SK-N-SH (cell line): ENCODE results near the gene BBOX1. TPM values are rescaled to one million over a fixed set of nuclear protein-coding genes. Genes with fewer than 3 reads are reported as not detected.

Experiments
- CTCF ChIA-PET: fragments of 300-600, 350-600 bp; formaldehyde crosslinking; extraction: SDS; loops from one replicate; lab custom pipeline; 2021; lab: Yijun Ruan, JAX
- POLR2A ChIA-PET: fragments of 350-600 bp; sonication (Branson Sonifier 250); formaldehyde crosslinking; extraction: SDS; loops from one replicate; lab custom pipeline; 2020; ENCODE audit warnings: antibody characterized with exemption, inconsistent platforms; lab: Yijun Ruan, JAX
- DNase-seq: peaks from one replicate; pipeline ENCODE4 v3.0.0; 2012
- H2AFZ ChIP-seq: fragments of 200-600 bp; sonication (generic); 2 replicates; pipeline ENCODE4 v1.8.1; 2016; ENCODE audit warnings: antibody characterized with exemption, mild to moderate bottlenecking, low read depth
- H3F3A ChIP-seq: fragments of 200-600 bp; sonication (generic); replicated peaks from 2 replicates; pipeline ENCODE3; 2016; ENCODE audit warnings: antibody characterized with exemption, mild to moderate bottlenecking; ENCODE audit not compliant: insufficient read depth
- H3K27ac ChIP-seq, 2 experiments: fragments of 200-500 bp in 1 of 2; fragments of 200-600 bp in 1 of 2; sonication (Bioruptor generic) in 1 of 2; sonication (generic), shearing (Covaris generic) in 1 of 2; 2 replicates each; pipeline versions ENCODE4 v1.5.1 to v1.6.1; 2014 to 2016; ENCODE audit warnings: low read depth in 2 of 2, inconsistent platforms in 1 of 2, low read length in 1 of 2, mild to moderate bottlenecking in 1 of 2, mixed read lengths in 1 of 2
- H3K27me3 ChIP-seq: fragments of 200-600 bp; sonication (generic), shearing (Covaris generic); 2 replicates; pipeline ENCODE4 v1.6.1; 2016; ENCODE audit warnings: mixed run types; ENCODE audit not compliant: insufficient read depth
- H3K36me3 ChIP-seq, 2 experiments: fragments of 200-500 bp in 1 of 2; fragments of 200-600 bp in 1 of 2; sonication (Bioruptor generic) in 1 of 2; sonication (generic) in 1 of 2; replicated peaks in 1 of 2; 2 replicates each; pipeline versions ENCODE3 to v1.5.1; 2014 to 2016; ENCODE audit warnings: low read length in 1 of 2, mild to moderate bottlenecking in 1 of 2; ENCODE audit not compliant: insufficient read depth in 2 of 2, control insufficient read depth in 1 of 2
- H3K4me1 ChIP-seq, 2 experiments: fragments of 200-500 bp in 1 of 2; fragments of 200-600 bp in 1 of 2; sonication (Bioruptor generic) in 1 of 2; sonication (generic), shearing (Covaris generic) in 1 of 2; 2 replicates each; pipeline versions ENCODE4 v1.5.1 to v1.6.1; 2014 to 2016; ENCODE audit warnings: low read depth in 1 of 2, low read length in 1 of 2, mixed run types in 1 of 2; ENCODE audit not compliant: insufficient read depth in 2 of 2, control insufficient read depth in 1 of 2
- H3K4me2 ChIP-seq: fragments of 200-600 bp; sonication (generic), shearing (Covaris generic); 2 replicates; pipeline ENCODE4 v1.6.1; 2017; ENCODE audit warnings: mixed run types
- H3K4me3 ChIP-seq, 2 experiments: fragments of 200-500 bp in 1 of 2; fragments of 200-600 bp in 1 of 2; sonication (Bioruptor generic) in 1 of 2; sonication (generic), shearing (Covaris generic) in 1 of 2; 2 replicates each; pipeline versions ENCODE4 v1.5.1 to v1.8.1; 2014 to 2016; ENCODE audit warnings: low read depth in 2 of 2, inconsistent platforms in 1 of 2, low read length in 1 of 2, mild to moderate bottlenecking in 1 of 2, mixed read lengths in 1 of 2, moderate library complexity in 1 of 2
- H3K79me2 ChIP-seq: fragments of 200-600 bp; sonication (generic); 2 replicates; pipeline ENCODE4 v1.8.1; 2017; ENCODE audit warnings: mild to moderate bottlenecking; ENCODE audit not compliant: insufficient read depth
- H3K9ac ChIP-seq: fragments of 200-600 bp; sonication (generic); 2 replicates; pipeline ENCODE4 v1.6.1; 2017; ENCODE audit warnings: mixed run types
- H3K9me2 ChIP-seq: fragments of 200-600 bp; sonication (generic); 2 replicates; pipeline ENCODE4 v1.6.1; 2017; ENCODE audit warnings: mixed run types
- H3K9me3 ChIP-seq: fragments of 200-600 bp; sonication (generic); 2 replicates; pipeline ENCODE4 v1.6.1; 2017; ENCODE audit warnings: mixed run types, mild to moderate bottlenecking, moderate library complexity
- H4K20me1 ChIP-seq: fragments of 200-600 bp; sonication (generic); 2 replicates; pipeline ENCODE4 v1.6.1; 2017; ENCODE audit warnings: mild to moderate bottlenecking, mixed run types; ENCODE audit not compliant: insufficient read depth
- CHD2 ChIP-seq: fragments of 150-350 bp; IDR thresholded peaks from 2 replicates; pipeline ENCODE4 v1.6.1; 2018; ENCODE audit warnings: low read length; ENCODE audit not compliant: partially characterized antibody
- ELF1 ChIP-seq: IDR thresholded peaks from 2 replicates; pipeline ENCODE4 v1.4.0; 2012
- EP300 ChIP-seq, 2 experiments: IDR thresholded peaks; 2 replicates each; pipeline versions ENCODE4 v1.4.0 to v1.6.1; 2012; ENCODE audit warnings: borderline replicate concordance in 1 of 2, low read depth in 1 of 2, low read length in 1 of 2
- FOSL2 ChIP-seq: IDR thresholded peaks from 2 replicates; pipeline ENCODE4 v1.4.0; 2012; ENCODE audit warnings: low read depth, mild to moderate bottlenecking, moderate library complexity, borderline replicate concordance
- JUND ChIP-seq: IDR thresholded peaks from 2 replicates; pipeline ENCODE4 v1.4.0; 2012
- MEF2A ChIP-seq: IDR thresholded peaks from 2 replicates; pipeline ENCODE4 v1.4.0; 2012; ENCODE audit warnings: low read depth, borderline replicate concordance
- NFIC ChIP-seq: IDR thresholded peaks from 2 replicates; pipeline ENCODE4 v1.4.0; 2012; ENCODE audit warnings: borderline replicate concordance
- NRF1 ChIP-seq: IDR thresholded peaks from 2 replicates; pipeline ENCODE4 v1.6.1; 2012; ENCODE audit warnings: low read depth, mild to moderate bottlenecking, low read length
- RCOR1 ChIP-seq: fragments of 150-350 bp; IDR thresholded peaks from 2 replicates; pipeline ENCODE4 v1.6.1; 2017; ENCODE audit warnings: antibody characterized with exemption, low read length
- RFX5 ChIP-seq: IDR thresholded peaks from 2 replicates; pipeline ENCODE4 v1.6.1; 2012; ENCODE audit warnings: mild to moderate bottlenecking, improper control_type of control experiment, low read length
- RXRA ChIP-seq: IDR thresholded peaks from 2 replicates; pipeline ENCODE4 v1.4.0; 2012; ENCODE audit warnings: low read depth, mild to moderate bottlenecking, borderline replicate concordance
- SMC3 ChIP-seq: IDR thresholded peaks from 2 replicates; pipeline ENCODE4 v1.6.1; 2012; ENCODE audit warnings: low read depth, low read length, improper control_type of control experiment
- TCF12 ChIP-seq: IDR thresholded peaks from 2 replicates; pipeline ENCODE4 v1.4.0; 2012
- TEAD4 ChIP-seq: IDR thresholded peaks from 2 replicates; pipeline ENCODE4 v1.4.0; 2012; ENCODE audit warnings: mild to moderate bottlenecking, borderline replicate concordance; ENCODE audit not compliant: insufficient read depth
- WGBS: methylation state at CpG from one replicate; pipeline ENCODE4 v1.1.6; 2017; ENCODE audit warnings: low lambda C conversion rate; 5-methylcytosine and 5-hydroxymethylcytosine counted together
- polyA plus RNA-seq, 3 experiments: library from polyadenylated mRNA; depleted of rRNA; stranded (reverse); fragments of >200 nt; gene quantifications; 2 replicates each; pipeline ENCODE4 v1.2.3, GENCODE V29; 2012
- TF ChIP-seq, protein P1 (sequence below): IDR thresholded peaks from 2 replicates; pipeline ENCODE4; 2012
- TF ChIP-seq, protein P2 (sequence below): fragments of 150-350 bp; IDR thresholded peaks from 2 replicates; pipeline ENCODE4 v1.6.1; 2016; ENCODE audit warnings: mild to moderate bottlenecking, low read depth, low read length
- TF ChIP-seq, protein P3 (sequence below): fragments of 200-600 bp; sonication (generic); IDR thresholded peaks from 2 replicates; pipeline ENCODE4 v1.6.1; 2017; ENCODE audit warnings: antibody characterized with exemption, mild to moderate bottlenecking, moderate library complexity

The BBOX1 gene
- polyA plus RNA-seq, 1 of the 3 experiments (the other 2 are of a cell fraction), result 0.02 TPM

DNA sequence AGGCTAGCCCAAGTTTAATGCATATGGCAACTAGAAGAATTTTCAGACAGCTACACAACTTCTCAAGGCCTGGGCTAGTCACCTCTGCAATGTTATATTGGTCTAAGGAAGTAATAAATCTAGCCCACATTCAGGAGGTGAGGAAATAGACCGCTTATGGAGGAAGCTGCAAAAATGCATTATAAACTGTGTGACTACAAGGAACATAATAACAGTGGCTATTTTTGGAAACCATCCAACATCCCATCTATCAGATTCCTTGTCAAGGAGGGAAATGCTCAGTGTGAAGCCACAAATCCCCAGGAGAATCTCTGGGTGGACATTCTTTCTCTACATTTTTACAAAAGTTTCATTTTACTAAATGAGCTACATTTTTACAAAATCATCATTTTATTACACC, 76.1 kb downstream of the BBOX1 start:
- Histone ChIP-seq H3K9me2 (no peaks in the 10 kb centered on the region), H3K4me3 (no peak overlapping the region), H3K27me3 (no peaks in the 10 kb centered on the region), H3K36me3 (no peaks in the 10 kb centered on the region), H3K79me2 (no peaks in the 10 kb centered on the region; the same call in 1 of the 2 replicates), H3K4me2 (no peak overlapping the region), H3K27ac (no peak overlapping the region), H3K9ac (no peak overlapping the region), H3K4me1 (peaks cover 0 to under 1% of the 10 kb centered on the region in 2 experiments; a peak in 1 of 4 replicates), H4K20me1 (no peaks in the 10 kb centered on the region), H3K9me3 (no peaks in the 10 kb centered on the region), H2AFZ (no peak overlapping the region), H3F3A (no peaks in the 10 kb centered on the region)
- WGBS, result 42% methylated on average over 1 of the region's 1 CpG
- ChIA-PET POLR2A (no interaction called here), CTCF (interaction anchor here (0.8 to 1.4 kb wide), 2 partner anchors 43 to 53 kb away, joined by 3 to 7 read pairs; no protein-coding TSS in a partner anchor)
- no peak for TF ChIP-seq ELF1
- peak; percentile 45; the same call in 1 of the 2 replicates for TF ChIP-seq NFIC
- DNase-seq, result no peak

- POLR2A ChIA-PET, result no interaction called here
- CTCF ChIA-PET, result no interaction called here
- H3K4me2 ChIP-seq, result no peak overlapping the region
- no peak overlapping the region for H2AFZ ChIP-seq
- H3K9ac ChIP-seq, result no peak overlapping the region
- H4K20me1 ChIP-seq, result no peaks in the 10 kb centered on the region
- DNase-seq, result no peak
- 51% methylated on average over 2 of the region's 2 CpGs for WGBS
- no peaks in the 10 kb centered on the region; the same call in 1 of the 2 replicates for H3K79me2 ChIP-seq
- no peak overlapping the region for H3K27ac ChIP-seq
- H3K4me1 ChIP-seq, result peaks cover 0 to 5% of the 10 kb centered on the region in 2 experiments; a peak in 1 of 4 replicates
- H3K36me3 ChIP-seq, result no peaks in the 10 kb centered on the region
- H3K27me3 ChIP-seq, result no peaks in the 10 kb centered on the region
- no peak overlapping the region for H3K4me3 ChIP-seq
- TF ChIP-seq TCF12 (no peak), EP300 (IDR thresholded peaks at IDR 0.05; ENCODE audit: borderline replicate concordance in 1 of 2, low read depth in 1 of 2, low read length in 1 of 2) (no peak), TEAD4 (no peak), NRF1 (no peak)
- TF ChIP-seq, all 33 proteins: peak for 0
- no peaks in the 10 kb centered on the region for H3F3A ChIP-seq
- no peaks in the 10 kb centered on the region for H3K9me2 ChIP-seq
- no peaks in the 10 kb centered on the region for H3K9me3 ChIP-seq
Measured at GRCh38 chr11:27118371-27118770, 77.8 kb downstream of the BBOX1 start.

GRCh38 chr11:27118949-27119348, 78.3 kb downstream of the BBOX1 start:
- no peaks in the 10 kb centered on the region for H3F3A ChIP-seq
- TF ChIP-seq RXRA, result no peak
- TF ChIP-seq, protein P1, sequence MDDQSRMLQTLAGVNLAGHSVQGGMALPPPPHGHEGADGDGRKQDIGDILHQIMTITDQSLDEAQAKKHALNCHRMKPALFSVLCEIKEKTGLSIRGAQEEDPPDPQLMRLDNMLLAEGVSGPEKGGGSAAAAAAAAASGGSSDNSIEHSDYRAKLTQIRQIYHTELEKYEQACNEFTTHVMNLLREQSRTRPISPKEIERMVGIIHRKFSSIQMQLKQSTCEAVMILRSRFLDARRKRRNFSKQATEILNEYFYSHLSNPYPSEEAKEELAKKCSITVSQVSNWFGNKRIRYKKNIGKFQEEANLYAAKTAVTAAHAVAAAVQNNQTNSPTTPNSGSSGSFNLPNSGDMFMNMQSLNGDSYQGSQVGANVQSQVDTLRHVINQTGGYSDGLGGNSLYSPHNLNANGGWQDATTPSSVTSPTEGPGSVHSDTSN, result no peak
- TF ChIP-seq JUND, result no peak
- TF ChIP-seq, protein P2, sequence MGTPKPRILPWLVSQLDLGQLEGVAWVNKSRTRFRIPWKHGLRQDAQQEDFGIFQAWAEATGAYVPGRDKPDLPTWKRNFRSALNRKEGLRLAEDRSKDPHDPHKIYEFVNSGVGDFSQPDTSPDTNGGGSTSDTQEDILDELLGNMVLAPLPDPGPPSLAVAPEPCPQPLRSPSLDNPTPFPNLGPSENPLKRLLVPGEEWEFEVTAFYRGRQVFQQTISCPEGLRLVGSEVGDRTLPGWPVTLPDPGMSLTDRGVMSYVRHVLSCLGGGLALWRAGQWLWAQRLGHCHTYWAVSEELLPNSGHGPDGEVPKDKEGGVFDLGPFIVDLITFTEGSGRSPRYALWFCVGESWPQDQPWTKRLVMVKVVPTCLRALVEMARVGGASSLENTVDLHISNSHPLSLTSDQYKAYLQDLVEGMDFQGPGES, result no peak
- no peak for TF ChIP-seq TCF12
- no peak for TF ChIP-seq NRF1
- TF ChIP-seq CHD2, result no peak
- no peak for TF ChIP-seq MEF2A
- no peak for TF ChIP-seq FOSL2
- TF ChIP-seq RCOR1, result no peak
- TF ChIP-seq RFX5, result no peak
- TF ChIP-seq SMC3, result no peak
- no peak for TF ChIP-seq ELF1
- TF ChIP-seq, protein P3, sequence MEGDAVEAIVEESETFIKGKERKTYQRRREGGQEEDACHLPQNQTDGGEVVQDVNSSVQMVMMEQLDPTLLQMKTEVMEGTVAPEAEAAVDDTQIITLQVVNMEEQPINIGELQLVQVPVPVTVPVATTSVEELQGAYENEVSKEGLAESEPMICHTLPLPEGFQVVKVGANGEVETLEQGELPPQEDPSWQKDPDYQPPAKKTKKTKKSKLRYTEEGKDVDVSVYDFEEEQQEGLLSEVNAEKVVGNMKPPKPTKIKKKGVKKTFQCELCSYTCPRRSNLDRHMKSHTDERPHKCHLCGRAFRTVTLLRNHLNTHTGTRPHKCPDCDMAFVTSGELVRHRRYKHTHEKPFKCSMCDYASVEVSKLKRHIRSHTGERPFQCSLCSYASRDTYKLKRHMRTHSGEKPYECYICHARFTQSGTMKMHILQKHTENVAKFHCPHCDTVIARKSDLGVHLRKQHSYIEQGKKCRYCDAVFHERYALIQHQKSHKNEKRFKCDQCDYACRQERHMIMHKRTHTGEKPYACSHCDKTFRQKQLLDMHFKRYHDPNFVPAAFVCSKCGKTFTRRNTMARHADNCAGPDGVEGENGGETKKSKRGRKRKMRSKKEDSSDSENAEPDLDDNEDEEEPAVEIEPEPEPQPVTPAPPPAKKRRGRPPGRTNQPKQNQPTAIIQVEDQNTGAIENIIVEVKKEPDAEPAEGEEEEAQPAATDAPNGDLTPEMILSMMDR, result no peak
- TF ChIP-seq, all 33 proteins: peak for 0
- Histone ChIP-seq H3K27me3 (no peaks in the 10 kb centered on the region), H4K20me1 (no peaks in the 10 kb centered on the region), H3K27ac (no peak overlapping the region), H3K4me2 (no peak overlapping the region), H3K4me1 (peaks cover 0 to 5% of the 10 kb centered on the region in 2 experiments; a peak in 1 of 4 replicates), H2AFZ (no peak overlapping the region), H3K9me2 (no peaks in the 10 kb centered on the region), H3K9me3 (no peaks in the 10 kb centered on the region), H3K79me2 (no peaks in the 10 kb centered on the region; the same call in 1 of the 2 replicates), H3K36me3 (no peaks in the 10 kb centered on the region), H3K9ac (no peak overlapping the region), H3K4me3 (no peak overlapping the region)
- ChIA-PET CTCF (interaction anchor here (2.1 kb wide), 1 partner anchor 40 kb away, joined by 8 read pairs; no protein-coding TSS in a partner anchor), POLR2A (no interaction called here)
- 73% methylated on average over 3 of the region's 3 CpGs for WGBS
- no peak for DNase-seq
